SIG-M5 (cell line): ENCODE measurements around the gene FAM181A.

ENCODE experiments used
- DNase-seq: peaks from one replicate; lab custom pipeline; 2025; lab: John Stamatoyannopoulos, UW

Gene FAM181A

GRCh38 chr14:93903342-93904184, 23.6 kb upstream of the FAM181A start:
- no peak for DNase-seq

DNA sequence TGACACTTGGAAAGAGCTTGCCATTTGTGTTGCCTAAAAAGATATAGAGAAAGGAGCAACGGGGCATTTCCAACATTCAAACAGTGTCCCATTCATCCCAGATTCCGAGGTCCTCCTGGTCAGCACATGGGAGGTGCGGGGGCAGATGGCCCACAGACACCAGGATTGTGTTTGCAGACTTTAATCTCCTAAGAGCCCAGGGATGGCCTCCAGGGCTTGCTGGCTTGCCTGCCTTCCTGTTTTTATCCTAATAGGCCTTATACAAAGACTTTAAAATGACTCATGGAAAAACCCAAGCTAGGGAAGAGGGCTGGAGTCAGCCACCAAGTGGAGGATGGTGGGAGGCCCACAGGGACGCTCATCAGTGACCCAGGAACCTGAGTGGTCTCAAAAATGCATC, 21.5 kb upstream of the FAM181A start:
- DNase-seq, result no peak

DNA sequence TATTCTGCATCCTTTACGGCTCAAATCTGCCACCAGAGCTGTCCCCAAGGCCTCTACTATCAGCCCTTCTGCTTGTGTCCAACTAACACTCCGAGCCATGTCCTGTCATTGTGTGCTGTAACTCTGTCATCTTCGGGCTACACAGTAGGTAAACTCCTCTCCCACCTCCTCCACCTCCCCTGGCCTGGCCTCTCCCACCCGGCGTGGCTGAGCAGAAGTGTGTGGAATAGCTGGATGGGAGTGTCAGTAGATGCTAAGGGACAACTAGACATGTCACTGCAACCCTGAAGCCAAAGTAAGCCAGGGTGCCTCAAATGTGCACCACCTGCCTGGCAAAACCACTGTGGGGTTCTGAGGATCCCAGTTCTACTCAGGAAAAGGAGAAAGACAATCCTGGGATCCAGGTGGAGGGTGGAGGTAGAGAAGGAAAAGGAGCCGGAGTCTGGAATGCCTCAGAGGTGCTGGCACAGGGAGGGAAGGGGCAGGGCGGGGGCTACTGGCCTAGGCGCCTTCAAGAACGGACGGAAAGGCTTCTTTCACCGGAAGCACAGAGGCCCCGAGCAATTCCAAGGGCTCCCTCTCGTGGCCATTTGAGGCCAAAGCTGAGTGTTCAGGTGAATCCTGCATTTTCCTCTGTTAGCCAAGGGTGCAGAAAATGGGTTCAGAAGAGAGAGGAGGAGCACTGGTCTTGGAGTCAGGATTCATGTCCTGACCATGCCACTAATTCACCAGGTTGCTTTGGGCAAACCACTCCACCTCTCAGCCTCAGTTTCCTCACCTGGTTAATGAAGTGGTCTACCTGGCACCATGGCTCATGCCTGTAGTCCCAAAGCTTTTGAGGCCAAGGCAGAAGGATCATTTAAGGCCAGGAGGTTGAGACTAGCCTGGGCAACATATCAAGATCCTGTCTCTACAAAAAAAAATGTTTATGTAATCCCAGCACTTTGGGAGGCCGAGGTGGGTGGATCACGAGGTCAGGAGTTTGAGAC, 20.5 kb upstream of the FAM181A start:
- peak; percentile 2 for DNase-seq

DNA sequence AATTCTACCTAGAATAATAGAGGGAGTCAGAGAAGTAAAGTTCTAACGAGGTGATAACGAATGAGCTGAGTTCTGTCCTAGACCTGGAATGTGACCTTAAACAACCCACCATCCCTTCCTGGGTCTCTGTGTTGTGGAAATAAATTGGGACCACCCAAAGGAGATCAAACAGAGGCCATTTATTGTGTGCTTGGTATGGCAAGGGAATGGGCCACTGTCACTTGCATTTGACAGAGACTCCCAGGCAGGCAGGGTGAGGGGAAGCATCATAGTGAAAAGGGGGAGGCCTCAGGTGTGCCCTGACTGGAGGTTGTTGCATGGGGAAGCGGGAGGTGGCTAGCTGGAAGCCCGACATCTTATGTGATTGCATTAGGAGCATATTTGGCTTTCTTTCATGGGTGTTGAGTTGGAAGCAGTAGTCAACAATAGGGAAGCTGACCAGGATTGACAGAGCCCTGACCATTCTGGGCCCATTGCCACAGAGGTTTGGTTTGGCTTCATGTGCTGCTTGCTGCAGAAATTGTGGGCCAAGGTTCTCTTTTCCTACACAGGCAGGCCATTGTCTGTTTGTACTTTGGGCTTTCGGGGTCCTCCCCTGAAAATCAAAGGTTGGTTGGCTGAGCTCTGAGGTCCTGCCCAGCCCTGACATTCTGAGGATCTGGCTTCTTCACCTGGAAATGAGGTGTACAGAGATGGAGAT, 17.6 kb upstream of the FAM181A start:
- DNase-seq, result no peak

DNA sequence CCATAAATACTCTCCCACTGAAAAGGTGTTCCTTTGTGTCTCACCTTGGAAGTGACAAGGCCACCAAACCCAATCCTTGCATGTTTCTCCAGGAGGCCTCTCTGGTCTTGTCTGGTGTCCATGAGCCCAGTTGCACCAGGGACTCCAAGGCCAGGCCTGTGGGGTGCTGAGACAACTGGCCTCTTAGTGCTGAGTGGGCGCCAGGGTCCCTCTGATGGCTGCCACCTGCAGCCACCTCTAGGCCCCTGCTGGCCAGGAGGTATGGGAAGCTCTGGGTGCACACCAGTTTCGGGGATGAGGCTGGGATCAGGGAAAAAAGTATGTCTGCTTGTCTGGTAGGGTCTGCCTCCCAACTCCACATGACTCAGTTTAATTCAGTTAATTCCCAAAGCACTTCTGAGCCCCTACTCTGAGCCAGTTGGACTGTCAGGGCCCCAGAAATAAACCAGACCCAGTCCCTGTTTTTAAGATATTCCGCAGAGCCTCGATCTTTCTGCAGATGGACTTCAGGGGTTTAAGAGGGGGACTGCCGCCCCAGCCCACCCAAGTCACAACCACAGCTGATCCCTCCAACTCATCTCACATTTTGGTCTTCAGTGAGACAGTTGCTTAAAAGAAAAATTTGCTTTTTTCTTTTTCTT, 15.0 kb upstream of the FAM181A start:
- DNase-seq, result no peak

- no peak for DNase-seq
Observed at GRCh38 chr14:93912782-93913181, 14.4 kb upstream of the FAM181A start.

DNA sequence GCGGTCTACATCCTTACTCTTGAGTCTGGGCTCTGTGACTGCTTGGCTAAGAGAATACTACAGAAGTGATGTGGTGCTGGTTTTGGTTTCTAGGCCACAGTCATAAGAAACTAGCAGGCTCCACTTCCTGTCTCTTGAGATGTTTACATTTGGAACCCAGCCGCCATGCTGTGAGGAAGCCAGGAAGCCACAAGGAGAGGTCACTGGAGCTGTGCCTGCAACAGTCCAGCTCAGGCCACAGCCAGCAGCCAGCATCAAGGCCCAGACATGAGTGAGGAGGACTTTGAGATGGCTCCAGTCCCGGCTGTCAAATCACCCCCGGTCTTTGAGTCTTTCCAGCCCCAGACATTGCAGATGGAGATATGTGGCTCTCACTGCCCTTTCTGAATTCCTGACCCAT, 12.9 kb upstream of the FAM181A start:
- no peak for DNase-seq

DNA sequence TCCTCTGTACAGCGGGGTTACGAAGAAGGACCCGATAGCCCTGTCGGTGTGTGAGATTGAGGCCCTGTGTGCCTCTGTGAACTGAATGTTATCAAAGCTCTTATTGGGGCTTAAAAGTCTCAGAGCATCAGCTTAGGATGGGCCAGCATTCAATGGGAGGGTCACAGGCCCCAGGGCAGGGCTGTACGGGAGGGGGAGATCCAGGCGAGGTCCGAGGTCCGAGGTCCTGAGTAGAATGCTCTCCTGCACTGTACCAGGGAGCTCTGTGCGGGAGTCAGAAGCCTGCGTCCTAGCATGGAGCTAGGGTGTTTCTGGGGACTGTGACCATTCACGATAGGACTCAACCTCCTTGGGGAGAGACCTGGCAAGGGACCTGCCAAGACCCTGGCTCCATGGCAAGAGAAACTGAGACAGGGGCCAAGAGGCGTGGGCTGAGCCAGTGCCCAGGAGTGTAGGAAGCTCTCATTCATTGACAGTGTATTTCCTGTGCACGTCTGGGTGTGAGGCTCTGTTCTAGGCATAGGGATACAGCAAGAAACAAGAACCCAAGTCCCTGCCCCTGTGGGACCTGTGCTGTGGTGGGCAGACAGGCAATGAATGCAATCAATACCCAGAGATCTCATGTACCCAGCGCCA, 12.0 kb upstream of the FAM181A start:
- DNase-seq, result no peak

GRCh38 chr14:93915800-93916199, 11.3 kb upstream of the FAM181A start:
- no peak for DNase-seq

- no peak for DNase-seq
Observed at GRCh38 chr14:93916498-93916897, 10.6 kb upstream of the FAM181A start.

DNA sequence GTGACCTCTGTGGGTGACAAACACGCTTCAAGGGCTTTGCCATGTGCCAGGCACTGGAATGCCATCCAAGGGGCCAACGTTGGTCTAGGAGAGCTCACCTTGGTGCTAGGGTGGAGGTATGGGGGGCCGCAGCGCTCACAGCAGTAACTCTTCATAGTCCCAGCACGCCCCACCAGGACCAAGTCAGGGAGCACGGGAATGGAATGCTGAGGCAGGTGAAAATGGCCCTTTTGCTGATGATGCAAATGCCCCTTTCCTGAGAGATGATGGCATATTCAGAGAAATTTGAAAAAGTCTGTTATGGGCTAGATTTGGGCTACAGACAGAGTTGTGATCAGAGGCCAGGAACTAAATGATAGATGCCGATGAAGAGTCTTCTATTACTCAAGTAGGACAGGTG, 10.0 kb upstream of the FAM181A start:
- no peak for DNase-seq

- DNase-seq, result no peak
Observed at GRCh38 chr14:93921001-93921806, 5.9 kb upstream of the FAM181A start.

- DNase-seq, result no peak
Observed at GRCh38 chr14:93923626-93924025, 3.5 kb upstream of the FAM181A start.

GRCh38 chr14:93924592-93925355, 2.4 kb upstream of the FAM181A start:
- no peak for DNase-seq

DNA sequence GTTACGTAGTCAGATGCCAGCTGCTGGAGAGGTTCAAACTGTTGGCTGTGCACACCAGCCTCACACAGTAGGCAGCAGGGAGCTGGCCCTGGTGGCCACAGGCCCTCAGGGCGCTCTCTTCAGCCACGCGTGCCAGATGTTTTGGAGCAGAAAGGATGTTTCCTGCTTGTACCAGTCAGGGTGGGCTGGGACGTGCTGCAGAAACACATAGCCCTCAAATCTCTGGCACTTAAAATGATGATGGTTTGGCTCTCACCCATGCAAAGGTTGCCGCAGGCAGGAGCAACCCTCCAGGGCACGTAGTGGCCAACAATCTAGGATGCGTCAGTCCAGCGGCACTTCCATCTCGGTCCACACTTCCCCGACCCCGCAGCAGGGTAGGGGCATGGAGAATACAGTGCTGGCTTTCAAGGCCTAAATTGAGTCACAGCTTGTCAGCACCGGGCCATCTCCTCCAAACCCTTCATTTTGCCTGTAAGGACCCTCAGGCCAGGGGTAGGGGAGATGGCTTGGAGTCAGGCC, 1.7 kb upstream of the FAM181A start:
- DNase-seq, result no peak

DNA sequence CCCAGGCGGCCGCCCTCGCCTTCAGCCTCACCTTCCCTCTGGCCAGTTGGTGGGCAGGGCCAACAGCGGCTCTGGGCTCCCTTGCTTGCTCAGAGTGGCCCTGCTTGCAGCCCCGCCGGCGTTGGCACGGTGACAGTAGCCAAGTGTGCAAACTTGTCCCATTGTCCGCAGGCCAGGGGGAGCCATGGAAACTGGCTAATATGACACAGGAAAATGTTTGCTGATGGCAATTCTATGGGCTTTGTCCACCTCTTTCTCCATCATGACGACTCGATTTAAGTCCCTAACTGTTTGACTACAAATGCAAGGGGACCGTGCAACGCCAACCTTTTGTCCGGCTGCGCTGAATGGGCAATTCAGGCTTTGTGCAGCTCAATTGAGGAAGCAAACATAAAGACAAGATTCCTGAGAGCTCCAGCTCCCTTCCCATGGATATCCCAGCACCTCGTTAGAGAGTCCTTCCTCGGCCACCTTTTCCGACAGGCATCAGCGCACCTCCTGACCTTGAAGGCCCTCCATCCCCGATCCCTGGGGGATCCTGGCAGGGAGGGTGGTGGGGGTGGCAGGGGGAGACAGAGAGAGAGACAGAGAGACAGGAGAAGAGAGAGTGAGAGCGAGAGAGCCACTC, 785 bp upstream of the FAM181A start:
- DNase-seq, result no peak

- DNase-seq, result no peak
Observed at GRCh38 chr14:93927800-93928145, 629 bp downstream of the FAM181A start.

GRCh38 chr14:93928184-93929047, 1.3 kb downstream of the FAM181A start:
- no peak for DNase-seq
